A549 (cell line): ENCODE results near the gene SYT12. TPM values are rescaled to one million over a fixed set of nuclear protein-coding genes. Genes with fewer than 3 reads are reported as not detected.

Experiments used
- ATAC-seq, 2 experiments: fragments of 200-7000 bp in 1 of 2; fragments of >200 bp in 1 of 2; cut with Nextera tagmentation in 1 of 2; cut with Tn5 transposase in 1 of 2; 3 replicates each; pipeline versions ENCODE4 v1.8.0 to v1.9.1; 2018 to 2020; ENCODE audit warnings: mild to moderate bottlenecking in 1 of 2, moderate library complexity in 1 of 2
- CTCF ChIA-PET: fragments of 300-600 bp; sonication (Branson Sonifier 250); formaldehyde crosslinking; extraction: SDS; loops from one replicate; lab custom pipeline; 2021; ENCODE audit warnings: antibody characterized with exemption, inconsistent platforms; lab: Yijun Ruan, JAX
- POLR2A ChIA-PET: fragments of 350-600 bp; formaldehyde crosslinking; extraction: SDS; loops from one replicate; lab custom pipeline; 2021; ENCODE audit warnings: antibody characterized with exemption, inconsistent platforms; lab: Yijun Ruan, JAX
- DNase-seq, 2 experiments: peaks; one replicate each; pipeline versions ENCODE4 v3.0.0 to v3.0.0-alpha.2; 2011 to 2016; ENCODE audit warnings: low read depth in 1 of 2, low spot score in 1 of 2
- FAIRE-seq: peaks from 2 replicates; lab custom pipeline; 2011; peaks lifted over from hg19 to GRCh38; lab: Jason Lieb, UNC
- H3K27ac ChIP-seq, 2 experiments: fragments of >200 bp; sonication (Bioruptor Twin); formaldehyde crosslinking; 3 replicates each; pipeline ENCODE4 v1.5.1; 2016 to 2017
- H3K4me1 ChIP-seq: fragments of >200 bp; sonication (Bioruptor Twin); formaldehyde crosslinking; 3 replicates; pipeline ENCODE4 v1.6.1; 2016
- H3K4me2 ChIP-seq: fragments of >200 bp; sonication (Bioruptor Twin); formaldehyde crosslinking; 3 replicates; pipeline ENCODE4 v1.6.1; 2016
- H3K4me3 ChIP-seq: fragments of >200 bp; sonication (Bioruptor Twin); formaldehyde crosslinking; 3 replicates; pipeline ENCODE4 v1.5.1; 2016
- H3K9me3 ChIP-seq: fragments of >200 bp; sonication (Bioruptor Twin); formaldehyde crosslinking; 3 replicates; pipeline ENCODE4 v1.6.1; 2016
- BHLHE40 ChIP-seq: IDR thresholded peaks from 2 replicates; pipeline ENCODE4 v1.6.1; 2012; ENCODE audit warnings: low read depth, low read length, inconsistent platforms
- EHMT2 ChIP-seq: fragments of 200-600 bp; sonication (generic); IDR thresholded peaks from 2 replicates; pipeline ENCODE4 v1.6.1; 2016; ENCODE audit warnings: antibody characterized with exemption, low read depth, mild to moderate bottlenecking, moderate library complexity
- ESRRA ChIP-seq: fragments of 150-350 bp; IDR thresholded peaks from 2 replicates; pipeline ENCODE4 v1.6.1; 2014; ENCODE audit warnings: mild to moderate bottlenecking, low read length, borderline replicate concordance
- JUN ChIP-seq, 2 experiments: fragments of >200 bp; sonication (Bioruptor Twin); formaldehyde crosslinking; IDR thresholded peaks; 2 replicates in 1 of 2; 3 replicates in 1 of 2; pipeline ENCODE4 v1.6.1; 2016 to 2017
- KDM1A ChIP-seq: fragments of 200-600 bp; sonication (generic); IDR thresholded peaks from 2 replicates; pipeline ENCODE4 v1.6.1; 2016; ENCODE audit warnings: low read depth, mild to moderate bottlenecking
- KDM5A ChIP-seq: fragments of 200-600 bp; sonication (generic); IDR thresholded peaks from 2 replicates; pipeline ENCODE4 v1.6.1; 2016; ENCODE audit warnings: antibody characterized with exemption, mild to moderate bottlenecking
- MAFK ChIP-seq: fragments of 450-650 bp; IDR thresholded peaks from 2 replicates; pipeline ENCODE4 v1.6.1; 2014; ENCODE audit not compliant: partially characterized antibody
- NPAS2 ChIP-seq: fragments of 250-450 bp; sonication (Bioruptor Pico); IDR thresholded peaks from 2 replicates; pipeline ENCODE4 v1.8.0; 2022; ENCODE audit warnings: mild to moderate bottlenecking, moderate library complexity, borderline replicate concordance
- POLR2AphosphoS2 ChIP-seq: conservative IDR thresholded peaks from 2 replicates; pipeline ENCODE4 v1.6.1; 2012; ENCODE audit warnings: low read length, improper control_type of control experiment, inconsistent platforms
- RNF2 ChIP-seq: fragments of 200-600 bp; sonication (generic); IDR thresholded peaks from 2 replicates; pipeline ENCODE4 v1.6.1; 2016; ENCODE audit warnings: low read depth, mild to moderate bottlenecking, antibody characterized with exemption, moderate library complexity, borderline replicate concordance
- TP53 ChIP-seq: fragments of 250-450 bp; sonication (Bioruptor Pico); IDR thresholded peaks from 2 replicates; pipeline ENCODE4 v1.5.0; 2021; ENCODE audit warnings: mild to moderate bottlenecking, moderate library complexity
- ZFP36 ChIP-seq: fragments of 450-650 bp; IDR thresholded peaks from 2 replicates; pipeline ENCODE4 v1.6.1; 2014; ENCODE audit warnings: borderline replicate concordance; ENCODE audit not compliant: partially characterized antibody
- ZNF302 ChIP-seq: fragments of 250-450 bp; sonication (Bioruptor Pico); IDR thresholded peaks from 2 replicates; pipeline ENCODE4 v1.9.0; 2021; ENCODE audit warnings: inconsistent platforms, mild to moderate bottlenecking, moderate library complexity
- ZSCAN20 ChIP-seq: fragments of 250-450 bp; sonication (Bioruptor Pico); IDR thresholded peaks from 2 replicates; pipeline ENCODE4 v1.8.0; 2022; ENCODE audit warnings: mild to moderate bottlenecking, moderate library complexity
- WGBS: methylation state at CpG from one replicate; pipeline ENCODE4 v1.1.6; 2017; ENCODE audit errors: missing lambda C conversion rate; 5-methylcytosine and 5-hydroxymethylcytosine counted together
- polyA plus RNA-seq, 4 experiments: library from polyadenylated mRNA; depleted of rRNA in 3 of 4; stranded (reverse); fragments of >200 nt; fragmentation: RNase III in 1 of 4; extraction: RNeasy Plus Mini Kit Qiagen cat#74134 plus additional on column Dnase treatment in 1 of 4; gene quantifications; 2 replicates in 3 of 4; 3 replicates in 1 of 4; pipeline ENCODE4 v1.2.3, GENCODE V29; 2011 to 2017
- TF ChIP-seq, protein P1 (sequence below): fragments of 250-450 bp; sonication (Bioruptor Pico); IDR thresholded peaks from 2 replicates; pipeline ENCODE4 v1.5.0; 2021; ENCODE audit warnings: mild to moderate bottlenecking, moderate library complexity, borderline replicate concordance
- TF ChIP-seq, protein P2 (sequence below): fragments of >200 bp; sonication (Bioruptor Twin); formaldehyde crosslinking; IDR thresholded peaks from 2 replicates; pipeline ENCODE4 v1.6.1; 2016
- TF ChIP-seq, protein P3 (sequence below): fragments of 200-600 bp; sonication (generic); IDR thresholded peaks from 2 replicates; pipeline ENCODE4 v1.6.1; 2016; ENCODE audit warnings: antibody characterized with exemption, mild to moderate bottlenecking, moderate library complexity
- TF ChIP-seq, protein P4 (sequence below): fragments of 250-450 bp; sonication (Bioruptor Pico); IDR thresholded peaks from 2 replicates; pipeline ENCODE4 v1.5.0; 2020; ENCODE audit warnings: low read depth, mild to moderate bottlenecking, moderate library complexity

The SYT12 gene
- polyA plus RNA-seq, 2 of the 4 experiments (the other 2 are of a cell fraction) = 1.4 to 9.6 TPM

DNA sequence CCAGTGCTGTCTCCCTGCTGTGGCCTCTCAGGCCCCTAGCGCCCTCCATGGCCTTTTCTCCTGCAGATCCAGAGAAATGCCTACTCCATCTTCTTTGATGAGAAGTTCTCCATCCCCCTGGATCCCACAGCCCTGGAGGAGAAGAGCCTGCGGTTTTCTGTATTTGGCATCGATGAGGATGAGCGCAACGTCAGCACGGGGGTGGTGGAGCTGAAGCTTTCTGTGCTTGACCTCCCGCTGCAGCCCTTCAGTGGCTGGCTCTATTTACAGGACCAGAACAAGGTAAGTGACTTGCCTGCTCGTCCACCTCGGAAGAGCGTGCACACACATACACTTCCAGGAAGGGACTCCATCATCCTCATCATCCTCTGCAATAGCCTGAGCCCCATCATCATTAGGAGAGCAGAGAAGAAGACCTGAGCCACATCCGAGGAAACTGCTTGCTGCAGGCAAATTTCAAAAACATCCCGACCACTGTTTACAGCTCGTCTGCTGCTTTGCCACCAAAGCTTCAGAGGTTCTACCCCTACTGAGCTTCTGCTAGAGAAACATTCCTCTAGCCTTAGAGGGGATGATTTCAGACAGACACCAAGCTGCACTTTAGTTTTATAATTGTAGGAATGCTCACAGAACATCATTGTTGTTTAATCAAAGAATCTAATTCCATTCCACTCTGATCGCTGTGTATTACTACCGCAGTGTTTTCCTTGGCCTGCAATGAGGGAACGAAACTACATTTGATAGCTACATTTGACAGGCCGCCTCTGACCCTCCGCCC lies 20.8 kb downstream of the SYT12 start:
- ChIA-PET CTCF (interaction anchor here (0.6 to 3.0 kb wide), 10 partner anchors 10 to 307 kb away, joined by 3 to 16 read pairs (median 3); partner anchors contain the start of gene KDM2A), POLR2A (no interaction called here)
- Histone ChIP-seq H3K27ac (peak overlapping the region in 1 of 2 experiments; percentile 71; a peak in 3 of 6 replicates), H3K4me2 (no peak overlapping the region), H3K4me1 (peaks cover 12% of the 10 kb centered on the region), H3K4me3 (no peak overlapping the region), H3K9me3 (no peaks in the 10 kb centered on the region)
- TF ChIP-seq, protein P1, sequence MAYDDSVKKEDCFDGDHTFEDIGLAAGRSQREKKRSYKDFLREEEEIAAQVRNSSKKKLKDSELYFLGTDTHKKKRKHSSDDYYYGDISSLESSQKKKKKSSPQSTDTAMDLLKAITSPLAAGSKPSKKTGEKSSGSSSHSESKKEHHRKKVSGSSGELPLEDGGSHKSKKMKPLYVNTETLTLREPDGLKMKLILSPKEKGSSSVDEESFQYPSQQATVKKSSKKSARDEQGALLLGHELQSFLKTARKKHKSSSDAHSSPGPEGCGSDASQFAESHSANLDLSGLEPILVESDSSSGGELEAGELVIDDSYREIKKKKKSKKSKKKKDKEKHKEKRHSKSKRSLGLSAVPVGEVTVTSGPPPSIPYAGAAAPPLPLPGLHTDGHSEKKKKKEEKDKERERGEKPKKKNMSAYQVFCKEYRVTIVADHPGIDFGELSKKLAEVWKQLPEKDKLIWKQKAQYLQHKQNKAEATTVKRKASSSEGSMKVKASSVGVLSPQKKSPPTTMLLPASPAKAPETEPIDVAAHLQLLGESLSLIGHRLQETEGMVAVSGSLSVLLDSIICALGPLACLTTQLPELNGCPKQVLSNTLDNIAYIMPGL = no peak
- TF ChIP-seq TP53 (CRISPR knock-in tag) = no peak
- TF ChIP-seq ZFP36 = no peak
- TF ChIP-seq, protein P2, sequence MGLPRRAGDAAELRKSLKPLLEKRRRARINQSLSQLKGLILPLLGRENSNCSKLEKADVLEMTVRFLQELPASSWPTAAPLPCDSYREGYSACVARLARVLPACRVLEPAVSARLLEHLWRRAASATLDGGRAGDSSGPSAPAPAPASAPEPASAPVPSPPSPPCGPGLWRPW = no peak
- TF ChIP-seq NPAS2 (CRISPR knock-in tag) = no peak
- no peak for TF ChIP-seq ZNF302 (CRISPR knock-in tag)
- no peak for TF ChIP-seq MAFK
- TF ChIP-seq BHLHE40 = no peak
- TF ChIP-seq, protein P3, sequence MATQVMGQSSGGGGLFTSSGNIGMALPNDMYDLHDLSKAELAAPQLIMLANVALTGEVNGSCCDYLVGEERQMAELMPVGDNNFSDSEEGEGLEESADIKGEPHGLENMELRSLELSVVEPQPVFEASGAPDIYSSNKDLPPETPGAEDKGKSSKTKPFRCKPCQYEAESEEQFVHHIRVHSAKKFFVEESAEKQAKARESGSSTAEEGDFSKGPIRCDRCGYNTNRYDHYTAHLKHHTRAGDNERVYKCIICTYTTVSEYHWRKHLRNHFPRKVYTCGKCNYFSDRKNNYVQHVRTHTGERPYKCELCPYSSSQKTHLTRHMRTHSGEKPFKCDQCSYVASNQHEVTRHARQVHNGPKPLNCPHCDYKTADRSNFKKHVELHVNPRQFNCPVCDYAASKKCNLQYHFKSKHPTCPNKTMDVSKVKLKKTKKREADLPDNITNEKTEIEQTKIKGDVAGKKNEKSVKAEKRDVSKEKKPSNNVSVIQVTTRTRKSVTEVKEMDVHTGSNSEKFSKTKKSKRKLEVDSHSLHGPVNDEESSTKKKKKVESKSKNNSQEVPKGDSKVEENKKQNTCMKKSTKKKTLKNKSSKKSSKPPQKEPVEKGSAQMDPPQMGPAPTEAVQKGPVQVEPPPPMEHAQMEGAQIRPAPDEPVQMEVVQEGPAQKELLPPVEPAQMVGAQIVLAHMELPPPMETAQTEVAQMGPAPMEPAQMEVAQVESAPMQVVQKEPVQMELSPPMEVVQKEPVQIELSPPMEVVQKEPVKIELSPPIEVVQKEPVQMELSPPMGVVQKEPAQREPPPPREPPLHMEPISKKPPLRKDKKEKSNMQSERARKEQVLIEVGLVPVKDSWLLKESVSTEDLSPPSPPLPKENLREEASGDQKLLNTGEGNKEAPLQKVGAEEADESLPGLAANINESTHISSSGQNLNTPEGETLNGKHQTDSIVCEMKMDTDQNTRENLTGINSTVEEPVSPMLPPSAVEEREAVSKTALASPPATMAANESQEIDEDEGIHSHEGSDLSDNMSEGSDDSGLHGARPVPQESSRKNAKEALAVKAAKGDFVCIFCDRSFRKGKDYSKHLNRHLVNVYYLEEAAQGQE = no peak
- no peak for TF ChIP-seq JUN (IDR thresholded peaks at IDR 0.05)
- TF ChIP-seq ESRRA = no peak
- WGBS = 90% methylated on average over 18 of the region's 18 CpGs
- ATAC-seq (no peak), FAIRE-seq (no peak), DNase-seq (no peak)

DNA sequence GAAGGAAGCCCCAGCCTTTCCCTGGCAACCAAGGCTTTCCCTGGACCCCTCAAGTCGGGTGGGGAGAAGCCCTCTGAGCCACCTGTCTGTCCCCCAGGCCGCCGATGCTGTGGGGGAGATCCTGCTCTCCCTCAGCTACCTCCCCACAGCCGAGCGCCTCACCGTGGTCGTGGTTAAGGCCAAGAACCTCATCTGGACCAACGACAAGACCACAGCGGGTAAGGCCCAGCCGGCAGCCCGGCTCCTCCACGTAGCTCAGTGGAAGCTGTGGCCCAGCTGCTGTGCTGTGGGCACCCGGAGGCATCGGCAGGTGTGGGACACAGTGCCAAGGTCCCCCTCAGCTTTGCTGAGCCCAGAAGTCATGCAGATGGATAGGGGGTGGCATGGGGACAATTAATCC lies 21.6 kb downstream of the SYT12 start:
- no peak for FAIRE-seq
- CTCF ChIA-PET = interaction anchor here (0.9 to 3.0 kb wide), 7 partner anchors 10 to 307 kb away, joined by 3 to 16 read pairs (median 3); no protein-coding TSS in a partner anchor

More for the DNA sequence above, 21.6 kb downstream of the SYT12 start:
- ATAC-seq (no peak), DNase-seq (no peak)
- peaks cover 12% of the 10 kb centered on the region for H3K4me1 ChIP-seq
- POLR2A ChIA-PET = no interaction called here
- TF ChIP-seq ESRRA = no peak
- no peak for TF ChIP-seq ZSCAN20 (CRISPR knock-in tag)
- no peak for TF ChIP-seq RNF2
- TF ChIP-seq, protein P4, sequence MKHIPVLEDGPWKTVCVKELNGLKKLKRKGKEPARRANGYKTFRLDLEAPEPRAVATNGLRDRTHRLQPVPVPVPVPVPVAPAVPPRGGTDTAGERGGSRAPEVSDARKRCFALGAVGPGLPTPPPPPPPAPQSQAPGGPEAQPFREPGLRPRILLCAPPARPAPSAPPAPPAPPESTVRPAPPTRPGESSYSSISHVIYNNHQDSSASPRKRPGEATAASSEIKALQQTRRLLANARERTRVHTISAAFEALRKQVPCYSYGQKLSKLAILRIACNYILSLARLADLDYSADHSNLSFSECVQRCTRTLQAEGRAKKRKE (CRISPR knock-in tag) = no peak
- no peak for TF ChIP-seq BHLHE40
- no peak for TF ChIP-seq EHMT2
- TF ChIP-seq KDM1A = no peak
- TF ChIP-seq POLR2AphosphoS2 = no peak
- no peak for TF ChIP-seq ZFP36
- TF ChIP-seq KDM5A = no peak
- TF ChIP-seq, all 56 proteins: peak for 0
- Histone ChIP-seq H3K27ac (peak overlapping the region; percentile 38 to 71; a peak in 5 of 6 replicates), H3K4me3 (no peak overlapping the region), H3K4me2 (no peak overlapping the region; the same call in 2 of the 3 replicates), H3K9me3 (no peaks in the 10 kb centered on the region)
- WGBS = 71% methylated on average over 2 of the region's 14 CpGs
